Muscle layer of colon (tissue), 2 donors: ENCODE results near the gene LPCAT1.

Experiments
- H3K27ac ChIP-seq: one replicate; pipeline ENCODE4 v1.7.0; 2013; ENCODE audit warnings: low read depth, mild to moderate bottlenecking, low read length, moderate library complexity
- H3K27me3 ChIP-seq, 2 donors: one replicate each; pipeline ENCODE4 v1.7.0; 2013; ENCODE audit warnings: low read length in 2 of 2, mild to moderate bottlenecking in 2 of 2; ENCODE audit not compliant: insufficient read depth in 2 of 2, control insufficient read depth in 1 of 2
- H3K36me3 ChIP-seq: one replicate; pipeline ENCODE4 v1.7.0; 2013; ENCODE audit warnings: mild to moderate bottlenecking, low read length; ENCODE audit not compliant: insufficient read depth
- H3K4me1 ChIP-seq: one replicate; pipeline ENCODE4 v1.7.0; 2013; ENCODE audit warnings: mild to moderate bottlenecking, low read length; ENCODE audit not compliant: insufficient read depth
- H3K4me3 ChIP-seq, 2 donors: one replicate each; pipeline ENCODE4 v1.7.0; 2013; ENCODE audit warnings: low read length in 2 of 2, low read depth in 1 of 2, mild to moderate bottlenecking in 1 of 2, moderate library complexity in 1 of 2
- H3K9ac ChIP-seq: one replicate; pipeline ENCODE4 v1.7.0; 2013; ENCODE audit warnings: low read length
- H3K9me3 ChIP-seq: one replicate; pipeline ENCODE4 v1.7.0; 2013; ENCODE audit warnings: mild to moderate bottlenecking, low read length
- donor health status: abdominal sarcoma.
- donor health status: Adenocarcinoma of cecum.

Gene LPCAT1

GRCh38 chr5:1502046-1502736 lies 21.6 kb downstream of the LPCAT1 start:
- H3K27me3 ChIP-seq, result no peaks in the 10 kb centered on the region
- no peak overlapping the region for H3K4me3 ChIP-seq
- H3K9ac ChIP-seq, result no peak overlapping the region
- H3K36me3 ChIP-seq, result no peaks in the 10 kb centered on the region
- no peaks in the 10 kb centered on the region for H3K9me3 ChIP-seq
- H3K4me1 ChIP-seq, result peaks cover 26% of the 10 kb centered on the region
- H3K27ac ChIP-seq, result no peak overlapping the region

- Histone ChIP-seq H3K27ac (no peak overlapping the region), H3K27me3 (no peaks in the 10 kb centered on the region), H3K4me3 (no peak overlapping the region), H3K9me3 (no peaks in the 10 kb centered on the region), H3K36me3 (no peaks in the 10 kb centered on the region), H3K4me1 (peaks cover 31% of the 10 kb centered on the region), H3K9ac (no peak overlapping the region)
Observed at GRCh38 chr5:1501372-1502045, 22.3 kb downstream of the LPCAT1 start.

- no peak overlapping the region for H3K4me3 ChIP-seq
- H3K27ac ChIP-seq, result peak overlapping the region; percentile 27
- no peak overlapping the region for H3K9ac ChIP-seq
- no peaks in the 10 kb centered on the region for H3K27me3 ChIP-seq
- H3K9me3 ChIP-seq, result no peaks in the 10 kb centered on the region
- peaks cover 31% of the 10 kb centered on the region for H3K4me1 ChIP-seq
- H3K36me3 ChIP-seq, result no peaks in the 10 kb centered on the region
Observed at GRCh38 chr5:1500411-1501091, 23.2 kb downstream of the LPCAT1 start.

- H3K36me3 ChIP-seq, result no peaks in the 10 kb centered on the region
Observed at GRCh38 chr5:1499851-1500250, 23.9 kb downstream of the LPCAT1 start.

GRCh38 chr5:1498623-1499416 lies 24.9 kb downstream of the LPCAT1 start:
- no peaks in the 10 kb centered on the region for H3K9me3 ChIP-seq
- no peak overlapping the region for H3K9ac ChIP-seq
- peaks cover 3% of the 10 kb centered on the region for H3K36me3 ChIP-seq
- H3K4me3 ChIP-seq, result no peak overlapping the region
- no peaks in the 10 kb centered on the region for H3K27me3 ChIP-seq
- no peak overlapping the region for H3K27ac ChIP-seq
- H3K4me1 ChIP-seq, result peaks cover 31% of the 10 kb centered on the region

More at GRCh38 chr5:1499851-1500250, 23.9 kb downstream of the LPCAT1 start:
- Histone ChIP-seq H3K27me3 (no peaks in the 10 kb centered on the region), H3K4me1 (peaks cover 31% of the 10 kb centered on the region), H3K9me3 (no peaks in the 10 kb centered on the region), H3K4me3 (no peak overlapping the region), H3K27ac (peak overlapping the region; percentile 27), H3K9ac (no peak overlapping the region)

GRCh38 chr5:1497795-1498622 lies 25.8 kb downstream of the LPCAT1 start:
- Histone ChIP-seq H3K36me3 (peaks cover 11% of the 10 kb centered on the region), H3K4me3 (no peak overlapping the region), H3K4me1 (peaks cover 26% of the 10 kb centered on the region), H3K27ac (no peak overlapping the region), H3K9me3 (no peaks in the 10 kb centered on the region), H3K9ac (no peak overlapping the region), H3K27me3 (no peaks in the 10 kb centered on the region)

- Histone ChIP-seq H3K9me3 (no peaks in the 10 kb centered on the region), H3K9ac (no peak overlapping the region), H3K27me3 (no peaks in the 10 kb centered on the region), H3K4me3 (no peak overlapping the region), H3K27ac (no peak overlapping the region), H3K4me1 (peaks cover 26% of the 10 kb centered on the region), H3K36me3 (peaks cover 16% of the 10 kb centered on the region)
Observed at GRCh38 chr5:1497242-1497777, 26.4 kb downstream of the LPCAT1 start.

GRCh38 chr5:1495525-1495897 lies 28.2 kb downstream of the LPCAT1 start:
- H3K36me3 ChIP-seq, result peaks cover 28% of the 10 kb centered on the region
- no peak overlapping the region for H3K27ac ChIP-seq
- no peak overlapping the region for H3K4me3 ChIP-seq
- no peak overlapping the region for H3K9ac ChIP-seq
- no peaks in the 10 kb centered on the region for H3K9me3 ChIP-seq
- peaks cover 20% of the 10 kb centered on the region for H3K4me1 ChIP-seq
- no peaks in the 10 kb centered on the region for H3K27me3 ChIP-seq

- Histone ChIP-seq H3K36me3 (peaks cover 32% of the 10 kb centered on the region), H3K27ac (no peak overlapping the region), H3K4me1 (peaks cover 14% of the 10 kb centered on the region), H3K27me3 (no peaks in the 10 kb centered on the region), H3K9me3 (no peaks in the 10 kb centered on the region), H3K9ac (no peak overlapping the region), H3K4me3 (no peak overlapping the region)
Observed at GRCh38 chr5:1494780-1495524, 28.8 kb downstream of the LPCAT1 start.

GRCh38 chr5:1493941-1494340 lies 29.8 kb downstream of the LPCAT1 start:
- Histone ChIP-seq H3K27me3 (no peaks in the 10 kb centered on the region), H3K27ac (no peak overlapping the region), H3K9me3 (no peaks in the 10 kb centered on the region), H3K36me3 (peaks cover 38% of the 10 kb centered on the region), H3K4me3 (no peak overlapping the region), H3K4me1 (peaks cover 11% of the 10 kb centered on the region), H3K9ac (no peak overlapping the region)
